H1 (cell line): ENCODE measurements around the gene SMTN. TPM values are rescaled to one million over a fixed set of nuclear protein-coding genes. Genes with fewer than 3 reads are reported as not detected.

ENCODE experiments used
- CTCF ChIA-PET: fragments of 300-600 bp; sonication (Branson Sonifier 250); formaldehyde crosslinking; loops from one replicate; lab custom pipeline; 2021; ENCODE audit not compliant: partially characterized antibody; lab: Charles Lee
- POLR2A ChIA-PET: fragments of 300-600 bp; sonication (Branson Sonifier 250); formaldehyde crosslinking; loops from one replicate; lab custom pipeline; 2021; ENCODE audit warnings: inconsistent platforms; ENCODE audit not compliant: partially characterized antibody; lab: Charles Lee
- DNase-seq, 2 experiments: peaks; one replicate each; pipeline versions ENCODE4 v3.0.0 to v3.0.0-alpha.2; 2010 to 2022; ENCODE audit warnings: low spot score in 2 of 2, low read depth in 1 of 2, mixed read lengths in 1 of 2
- FAIRE-seq: peaks from 2 replicates; lab custom pipeline; 2011; peaks lifted over from hg19 to GRCh38; lab: Jason Lieb, UNC
- H2AFZ ChIP-seq: 2 replicates; pipeline ENCODE4 v1.8.1; 2012; ENCODE audit warnings: low read length, inconsistent platforms
- H2AK5ac ChIP-seq: 2 replicates; pipeline ENCODE4 v1.6.1; 2013; ENCODE audit warnings: low read depth, low read length
- H2BK120ac ChIP-seq: replicated peaks from 2 replicates; pipeline ENCODE3; 2013; ENCODE audit warnings: low read depth, low read length, inconsistent platforms
- H2BK12ac ChIP-seq: 2 replicates; pipeline ENCODE4 v1.6.1; 2013; ENCODE audit warnings: low read depth, low read length
- H2BK15ac ChIP-seq: 2 replicates; pipeline ENCODE4 v1.6.1; 2013; ENCODE audit warnings: low read length
- H2BK20ac ChIP-seq: 2 replicates; pipeline ENCODE4 v1.6.1; 2013; ENCODE audit warnings: low read length
- H2BK5ac ChIP-seq: 2 replicates; pipeline ENCODE4 v1.6.1; 2013; ENCODE audit warnings: low read depth, low read length
- H3K14ac ChIP-seq: 2 replicates; pipeline ENCODE4 v1.6.1; 2013; ENCODE audit warnings: inconsistent platforms; ENCODE audit not compliant: insufficient read length
- H3K18ac ChIP-seq: 2 replicates; pipeline ENCODE4 v1.6.1; 2013; ENCODE audit warnings: low read length; ENCODE audit errors: extremely low read depth
- H3K23ac ChIP-seq: 2 replicates; pipeline ENCODE4 v1.6.1; 2013; ENCODE audit warnings: inconsistent platforms; ENCODE audit not compliant: insufficient read length
- H3K23me2 ChIP-seq: 2 replicates; pipeline ENCODE4 v1.6.1; 2013; ENCODE audit warnings: low read depth, low read length
- H3K27ac ChIP-seq: 2 replicates; pipeline ENCODE4 v1.6.1; 2011; ENCODE audit warnings: low read depth, low read length, inconsistent platforms
- H3K27me3 ChIP-seq, 4 experiments: replicated peaks in 1 of 4; 1 replicate in 1 of 4; 2 replicates in 3 of 4; pipeline versions ENCODE4 v1.6.1 to v1.8.1; 2011 to 2013; ENCODE audit warnings: low read length in 3 of 4, mild to moderate bottlenecking in 3 of 4, inconsistent platforms in 2 of 4, mixed read lengths in 2 of 4, moderate library complexity in 1 of 4; ENCODE audit not compliant: control insufficient read depth in 3 of 4, insufficient read depth in 3 of 4; ENCODE audit errors: extremely low read depth in 1 of 4
- H3K36me3 ChIP-seq, 4 experiments: 2 replicates each; pipeline versions ENCODE4 v1.6.1 to v1.8.1; 2011 to 2013; ENCODE audit warnings: mild to moderate bottlenecking in 4 of 4, low read length in 3 of 4, moderate library complexity in 2 of 4, control low read depth in 1 of 4, inconsistent platforms in 1 of 4; ENCODE audit not compliant: insufficient read depth in 4 of 4, control insufficient read depth in 2 of 4
- H3K4ac ChIP-seq: replicated peaks from 2 replicates; pipeline ENCODE3; 2013; ENCODE audit warnings: low read length, low read depth, mixed read lengths, inconsistent platforms; ENCODE audit not compliant: insufficient read length
- H3K4me1 ChIP-seq, 4 experiments: replicated peaks in 1 of 4; 1 replicate in 1 of 4; 2 replicates in 3 of 4; pipeline versions ENCODE4 v1.6.1 to v1.8.1; 2011 to 2013; ENCODE audit warnings: low read length in 3 of 4, inconsistent platforms in 2 of 4, mixed read lengths in 1 of 4; ENCODE audit not compliant: insufficient read depth in 4 of 4, control insufficient read depth in 3 of 4
- H3K4me2 ChIP-seq, 2 experiments: 2 replicates each; pipeline versions ENCODE4 v1.6.1 to v1.8.1; 2011 to 2013; ENCODE audit warnings: low read depth in 2 of 2, low read length in 2 of 2, control low read depth in 1 of 2, inconsistent platforms in 1 of 2, mild to moderate bottlenecking in 1 of 2; ENCODE audit not compliant: insufficient read depth in 1 of 2
- H3K4me3 ChIP-seq, 4 experiments: fragments of 200-600, 300-600 bp in 1 of 4; sonication (generic), shearing (Covaris generic), sonication (Bioruptor Twin) in 1 of 4; 2 replicates each; pipeline versions ENCODE4 v1.5.1 to v1.8.1; 2011 to 2016; ENCODE audit warnings: low read length in 4 of 4, low read depth in 3 of 4, control low read depth in 2 of 4, inconsistent platforms in 2 of 4, mild to moderate bottlenecking in 2 of 4, mixed read lengths in 1 of 4, moderate library complexity in 1 of 4; ENCODE audit not compliant: insufficient read depth in 2 of 4; ENCODE audit errors: extremely low read depth in 1 of 4
- H3K56ac ChIP-seq: replicated peaks from 2 replicates; pipeline ENCODE3; 2013; ENCODE audit warnings: low read depth, mild to moderate bottlenecking, mixed read lengths, low read length, inconsistent platforms; ENCODE audit not compliant: insufficient read length
- H3K79me1 ChIP-seq: 2 replicates; pipeline ENCODE4 v1.6.1; 2013; ENCODE audit warnings: low read depth, low read length, control low read depth
- H3K79me2 ChIP-seq, 2 experiments: 2 replicates each; pipeline versions ENCODE4 v1.6.1 to v1.8.1; 2012 to 2013; ENCODE audit warnings: low read length in 2 of 2, mild to moderate bottlenecking in 2 of 2, inconsistent platforms in 1 of 2; ENCODE audit not compliant: insufficient read depth in 2 of 2, control insufficient read depth in 1 of 2
- H3K9ac ChIP-seq, 4 experiments: replicated peaks in 1 of 4; 1 replicate in 1 of 4; 2 replicates in 3 of 4; pipeline versions ENCODE4 v1.6.1 to v1.8.1; 2011 to 2013; ENCODE audit warnings: low read depth in 3 of 4, low read length in 3 of 4, control low read depth in 2 of 4, mild to moderate bottlenecking in 2 of 4, moderate library complexity in 2 of 4, inconsistent platforms in 1 of 4; ENCODE audit errors: extremely low read depth in 1 of 4
- H3K9me3 ChIP-seq, 2 experiments: 2 replicates each; pipeline versions ENCODE4 v1.6.1 to v1.8.1; 2012 to 2013; ENCODE audit warnings: mild to moderate bottlenecking in 2 of 2, moderate library complexity in 2 of 2, control low read depth in 1 of 2, inconsistent platforms in 1 of 2, low read depth in 1 of 2, low read length in 1 of 2, mixed read lengths in 1 of 2; ENCODE audit not compliant: insufficient read depth in 2 of 2
- H4K20me1 ChIP-seq, 2 experiments: replicated peaks in 1 of 2; 2 replicates each; pipeline versions ENCODE3 to v1.8.1; 2011 to 2013; ENCODE audit warnings: inconsistent platforms in 2 of 2, low read length in 2 of 2, mild to moderate bottlenecking in 1 of 2; ENCODE audit not compliant: insufficient read depth in 2 of 2, control insufficient read depth in 1 of 2
- H4K5ac ChIP-seq: 2 replicates; pipeline ENCODE4 v1.6.1; 2013; ENCODE audit warnings: low read length, low read depth, mixed read lengths, inconsistent platforms; ENCODE audit not compliant: insufficient read length
- H4K8ac ChIP-seq: 2 replicates; pipeline ENCODE4 v1.8.0; 2013; ENCODE audit warnings: mild to moderate bottlenecking, moderate library complexity, low read length, inconsistent platforms; ENCODE audit not compliant: insufficient read depth; ENCODE audit errors: extremely low read depth
- H4K91ac ChIP-seq: replicated peaks from 2 replicates; pipeline ENCODE3; 2013; ENCODE audit warnings: low read length, mixed read lengths, inconsistent platforms; ENCODE audit not compliant: insufficient read length
- WGBS, 2 experiments: shearing (Covaris generic) in 1 of 2; methylation state at CpG; one replicate each; pipeline versions ENCODE4 v1.1.6 to v1.1.7; 2013 to 2015; ENCODE audit warnings: low lambda C conversion rate in 2 of 2, mixed read lengths in 2 of 2, inconsistent platforms in 1 of 2, low coverage in 1 of 2, missing lambda C conversion rate in 1 of 2; ENCODE audit not compliant: insufficient replicate concordance in 2 of 2, insufficient coverage in 1 of 2, insufficient read length in 1 of 2; ENCODE audit errors: extremely low coverage in 1 of 2, missing lambda C conversion rate in 1 of 2; 5-methylcytosine and 5-hydroxymethylcytosine counted together
- polyA plus RNA-seq, 7 experiments: library from polyadenylated mRNA; depleted of rRNA in 3 of 7; stranded (reverse) in 5 of 7; unstranded in 2 of 7; fragments of >200 nt in 5 of 7; fragments of 200-250 nt in 2 of 7; gene quantifications; 1 replicate in 5 of 7; 2 replicates in 1 of 7; 4 replicates in 1 of 7; pipeline versions ENCODE4 v1.2.1 to v1.2.3, GENCODE V29; 2011 to 2013; ENCODE audit warnings: missing spikeins in 2 of 7, mixed read lengths in 2 of 7
- total RNA-seq: library from RNA; stranded (reverse); fragmentation: NEBNext Ultra II Directional; extraction: Animal tissue kit (Norgen Biotek cat#: 25700); gene quantifications from 2 replicates; pipeline ENCODE4 v1.2.1, GENCODE V29; 2021

Gene SMTN
- total and polyA plus RNA-seq, 2 of the 8 experiments (the other 6 are each of a cell fraction or from before 2014, with no cell fraction given) = 12.3 to 20.8 TPM

GRCh38 chr22:31148488-31148887 lies 67.4 kb downstream of the SMTN start:
- Histone ChIP-seq H3K9me3 (peaks cover 0 to 5% of the 10 kb centered on the region in 2 experiments; a peak in 1 of 4 replicates), H3K4me1 (no peaks in the 10 kb centered on the region; a peak in 1 of 7 replicates), H3K79me2 (no peaks in the 10 kb centered on the region), H4K8ac (no peak overlapping the region), H2BK20ac (no peak overlapping the region), H3K27ac (no peak overlapping the region), H4K5ac (no peak overlapping the region), H3K23me2 (no peaks in the 10 kb centered on the region), H2AK5ac (no peak overlapping the region), H2AFZ (0 out of 2 replicates have a peak overlapping the region, but pooled peaks have one; percentile 13), H3K56ac (no peak overlapping the region), H3K9ac (no peak overlapping the region), H3K36me3 (no peaks in the 10 kb centered on the region), H3K4me3 (no peak overlapping the region), H4K91ac (no peak overlapping the region), H2BK12ac (no peak overlapping the region), H3K18ac (no peak overlapping the region), H3K4me2 (no peak overlapping the region), H3K14ac (no peak overlapping the region), H3K79me1 (no peaks in the 10 kb centered on the region), H2BK120ac (no peak overlapping the region), H4K20me1 (no peaks in the 10 kb centered on the region), H2BK15ac (no peak overlapping the region), H3K27me3 (0 out of 7 replicates have a peak, but pooled peaks cover 0 to 3% (median 0%) of the 10 kb centered on the region in 4 experiments), H3K23ac (no peak overlapping the region), H2BK5ac (no peak overlapping the region), H3K4ac (no peak overlapping the region)
- WGBS, 2 experiments = 88% methylated on average over 1 of the region's 1 CpG; no CpG with 5 or more reads in 1 of the 2 experiments
- DNase-seq (no peak), FAIRE-seq (no peak)
- ChIA-PET CTCF (interaction anchor here (0.5 to 11.9 kb wide), 20 partner anchors 8 to 363 kb away, joined by 3 to 124 read pairs (median 5); partner anchors contain the start of genes PLA2G3, SELENOM and SMTN), POLR2A (interaction anchor here (0.7 to 1.3 kb wide), 4 partner anchors 20 to 651 kb away, joined by 3 to 4 read pairs (median 4); partner anchors contain the start of genes MORC2, SMTN and TUG1)
